Tibial artery (tissue), 4 donors: ENCODE data around the gene CP.
A peak's percentile ranks its signal among the peaks of the same experiment; 100 is the strongest.
"Not testable (repeated sequence)": the region's sequence is repeated elsewhere in the genome, so short reads cannot be mapped to it uniquely, and the experiment has no call there.

Experiments
- DNase-seq, 2 donors: peaks; one replicate each; pipeline ENCODE4 v3.0.0-alpha.2; 2019
- H3K27ac ChIP-seq, 2 donors: fragments of 200-600 bp; sonication (generic) in 1 of 2; 1 replicate in 1 of 2; 2 replicates in 1 of 2; pipeline ENCODE4 v1.5.1; 2018 to 2019; ENCODE audit warnings: mild to moderate bottlenecking in 1 of 2
- H3K27me3 ChIP-seq, 2 donors: fragments of 200-600 bp; sonication (generic) in 1 of 2; one replicate each; pipeline versions ENCODE4 v1.5.1 to v1.6.0; 2016 to 2019
- H3K36me3 ChIP-seq, 3 donors: fragments of 200-600 bp; sonication (generic) in 2 of 3; one replicate each; pipeline ENCODE4 v1.5.1; 2016 to 2019; ENCODE audit warnings: mild to moderate bottlenecking in 2 of 3
- H3K4me1 ChIP-seq, 4 donors: fragments of 200-600 bp; sonication (generic) in 2 of 4; 1 replicate in 3 of 4; 2 replicates in 1 of 4; pipeline ENCODE4 v1.5.1; 2016 to 2019
- H3K4me3 ChIP-seq, 2 donors: fragments of 200-600 bp; sonication (generic) in 1 of 2; 1 replicate in 1 of 2; 2 replicates in 1 of 2; pipeline ENCODE4 v1.5.1; 2018 to 2019; ENCODE audit warnings: mild to moderate bottlenecking in 2 of 2
- H3K9me3 ChIP-seq, 3 donors: fragments of 200-600 bp; sonication (generic) in 1 of 3; one replicate each; pipeline ENCODE4 v1.5.1; 2016 to 2019
- intact Hi-C: fragments of 100-400 bp; cut with DNase I; formaldehyde crosslinking; loops from one replicate; pipeline ENCODE4 v1.15.0; 2023; ENCODE audit warnings: low total_unique reads
- TF ChIP-seq, protein P1 (sequence below), 2 experiments: fragments of 200-600 bp in 1 of 2; fragments of 450-650 bp in 1 of 2; IDR thresholded peaks; one replicate each; pipeline ENCODE4 v1.5.1; 2017 to 2019; ENCODE audit warnings: antibody characterized with exemption in 2 of 2, mild to moderate bottlenecking in 1 of 2, moderate library complexity in 1 of 2

The CP gene

DNA sequence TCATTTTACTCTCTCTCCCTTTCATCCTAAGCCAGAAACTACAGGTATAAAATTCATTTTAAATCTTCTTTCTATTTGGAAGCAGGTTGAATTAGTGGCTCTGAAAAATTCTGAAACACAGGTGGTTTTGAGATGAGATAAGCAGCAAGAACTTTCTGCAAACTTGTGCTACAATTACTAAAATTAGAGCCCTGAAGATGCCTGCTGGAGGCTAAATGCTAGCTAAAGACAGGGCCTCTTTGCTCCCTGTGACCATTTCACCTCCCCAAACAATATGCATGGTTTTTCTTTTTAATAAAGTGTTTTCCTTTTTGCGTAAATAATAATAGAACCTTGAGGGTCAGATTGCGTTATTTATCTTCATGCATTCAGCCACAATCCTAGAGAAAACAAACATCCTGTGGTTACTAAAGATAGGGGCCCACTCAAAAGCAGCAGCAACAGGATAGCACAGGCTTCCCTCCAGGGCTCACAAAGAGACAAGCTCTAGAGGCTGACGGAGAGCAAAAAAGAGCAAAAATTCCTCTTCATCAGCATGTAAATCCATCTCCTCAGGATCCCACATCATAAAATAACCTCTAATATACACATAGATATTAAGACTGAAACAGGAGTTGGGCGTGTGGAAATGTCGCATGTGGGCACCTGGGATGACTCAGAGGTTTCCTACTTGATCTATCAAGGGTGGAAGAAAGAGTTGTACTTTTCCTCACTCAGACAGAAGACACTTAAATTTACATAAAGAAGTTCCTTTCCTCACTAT, 26.5 kb upstream of the CP start:
- H3K36me3 ChIP-seq: no peaks in the 10 kb centered on the region
- no peaks in the 10 kb centered on the region for H3K27me3 ChIP-seq
- intact Hi-C loops: no loop called here
- H3K4me3 ChIP-seq: no peak overlapping the region
- H3K4me1 ChIP-seq: peaks cover 0 to 55% (median 26%) of the 10 kb centered on the region in 4 donors
- peak overlapping the region; percentile 40 to 57 for H3K27ac ChIP-seq
- DNase-seq: no peak
- TF ChIP-seq, protein P1, sequence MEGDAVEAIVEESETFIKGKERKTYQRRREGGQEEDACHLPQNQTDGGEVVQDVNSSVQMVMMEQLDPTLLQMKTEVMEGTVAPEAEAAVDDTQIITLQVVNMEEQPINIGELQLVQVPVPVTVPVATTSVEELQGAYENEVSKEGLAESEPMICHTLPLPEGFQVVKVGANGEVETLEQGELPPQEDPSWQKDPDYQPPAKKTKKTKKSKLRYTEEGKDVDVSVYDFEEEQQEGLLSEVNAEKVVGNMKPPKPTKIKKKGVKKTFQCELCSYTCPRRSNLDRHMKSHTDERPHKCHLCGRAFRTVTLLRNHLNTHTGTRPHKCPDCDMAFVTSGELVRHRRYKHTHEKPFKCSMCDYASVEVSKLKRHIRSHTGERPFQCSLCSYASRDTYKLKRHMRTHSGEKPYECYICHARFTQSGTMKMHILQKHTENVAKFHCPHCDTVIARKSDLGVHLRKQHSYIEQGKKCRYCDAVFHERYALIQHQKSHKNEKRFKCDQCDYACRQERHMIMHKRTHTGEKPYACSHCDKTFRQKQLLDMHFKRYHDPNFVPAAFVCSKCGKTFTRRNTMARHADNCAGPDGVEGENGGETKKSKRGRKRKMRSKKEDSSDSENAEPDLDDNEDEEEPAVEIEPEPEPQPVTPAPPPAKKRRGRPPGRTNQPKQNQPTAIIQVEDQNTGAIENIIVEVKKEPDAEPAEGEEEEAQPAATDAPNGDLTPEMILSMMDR (IDR thresholded peaks at IDR 0.05): no peak
- H3K9me3 ChIP-seq: no peaks in the 10 kb centered on the region

DNA sequence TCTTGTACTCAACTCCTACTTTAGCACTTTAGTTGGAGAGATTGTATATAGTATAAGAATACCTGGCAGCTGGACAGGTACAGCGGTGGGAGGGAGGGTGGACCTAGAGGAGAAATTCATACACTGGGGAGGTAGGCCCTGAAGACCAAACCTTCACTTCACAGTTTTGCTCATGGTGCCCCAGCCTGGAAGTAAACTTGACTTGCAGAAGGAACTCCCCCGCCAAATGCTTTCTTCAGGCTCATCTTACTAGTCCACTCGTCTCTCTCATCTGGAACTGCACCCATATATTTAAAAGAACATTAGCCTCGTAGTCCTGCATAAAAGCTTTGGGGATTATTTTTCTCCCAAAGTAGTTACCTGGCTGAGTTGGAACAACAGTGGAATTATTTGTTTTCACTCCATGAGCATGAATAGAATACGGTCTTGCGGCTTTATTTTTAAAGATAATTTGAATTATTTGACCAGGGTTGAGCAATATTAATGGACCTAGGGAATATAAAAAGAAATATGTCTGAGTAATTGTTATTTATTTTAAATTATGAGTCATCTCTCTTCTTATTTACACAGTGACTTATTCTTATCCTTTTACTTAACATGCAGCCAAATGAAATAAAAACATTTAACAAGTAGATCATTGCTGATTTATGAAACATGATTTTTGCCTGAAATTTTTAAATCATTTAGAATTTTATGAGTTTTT, 25.5 kb upstream of the CP start:
- H3K27ac ChIP-seq: peak overlapping the region; percentile 40 to 57
- H3K27me3 ChIP-seq: no peaks in the 10 kb centered on the region
- H3K36me3 ChIP-seq: no peaks in the 10 kb centered on the region
- H3K9me3 ChIP-seq: no peaks in the 10 kb centered on the region
- DNase-seq: no peak
- TF ChIP-seq, protein P1 (IDR thresholded peaks at IDR 0.05): no peak
- peaks cover 0 to 55% (median 26%) of the 10 kb centered on the region in 4 donors for H3K4me1 ChIP-seq
- no peak overlapping the region for H3K4me3 ChIP-seq
- intact Hi-C loops: no loop called here

DNA sequence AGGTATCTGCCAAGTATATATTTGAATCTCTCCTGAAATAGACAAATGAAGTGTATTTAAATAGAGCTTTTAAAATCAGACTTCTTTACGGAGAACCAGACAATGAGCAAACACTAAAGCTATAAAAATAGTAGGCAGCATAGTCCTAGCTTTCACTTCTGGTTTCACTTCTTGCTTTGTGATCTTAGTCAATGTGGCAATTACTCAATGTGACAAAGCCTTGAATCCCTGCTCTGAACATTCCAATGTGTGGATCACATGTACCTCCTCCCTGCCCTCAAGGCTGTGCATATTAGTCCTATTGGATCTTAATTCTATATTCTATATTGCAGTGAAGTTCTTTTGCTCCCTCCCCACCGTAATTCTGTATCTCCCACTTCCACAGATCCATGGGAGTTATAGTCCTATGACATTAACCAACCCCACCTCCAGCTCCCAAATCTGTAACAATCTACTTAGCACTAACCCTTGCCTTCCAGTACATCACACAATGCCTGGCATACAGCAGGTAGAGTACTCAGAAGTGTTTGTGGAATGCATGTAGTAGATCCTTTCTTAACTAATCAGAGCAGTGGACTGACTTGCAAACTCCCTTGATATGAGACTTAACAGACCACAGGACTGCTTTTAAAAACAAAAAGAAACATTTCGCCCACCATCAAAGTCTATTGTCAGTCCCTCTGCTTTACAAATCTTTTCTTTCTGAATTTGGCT, 24.3 kb upstream of the CP start:
- TF ChIP-seq, protein P1 (IDR thresholded peaks at IDR 0.05): no peak
- DNase-seq: no peak
- no peaks in the 10 kb centered on the region for H3K36me3 ChIP-seq
- peaks cover 0 to 55% (median 26%) of the 10 kb centered on the region in 4 donors for H3K4me1 ChIP-seq
- intact Hi-C loops: no loop called here
- H3K4me3 ChIP-seq: no peak overlapping the region
- no peaks in the 10 kb centered on the region for H3K27me3 ChIP-seq
- peak overlapping the region; percentile 34 to 40 for H3K27ac ChIP-seq
- no peaks in the 10 kb centered on the region for H3K9me3 ChIP-seq

DNA sequence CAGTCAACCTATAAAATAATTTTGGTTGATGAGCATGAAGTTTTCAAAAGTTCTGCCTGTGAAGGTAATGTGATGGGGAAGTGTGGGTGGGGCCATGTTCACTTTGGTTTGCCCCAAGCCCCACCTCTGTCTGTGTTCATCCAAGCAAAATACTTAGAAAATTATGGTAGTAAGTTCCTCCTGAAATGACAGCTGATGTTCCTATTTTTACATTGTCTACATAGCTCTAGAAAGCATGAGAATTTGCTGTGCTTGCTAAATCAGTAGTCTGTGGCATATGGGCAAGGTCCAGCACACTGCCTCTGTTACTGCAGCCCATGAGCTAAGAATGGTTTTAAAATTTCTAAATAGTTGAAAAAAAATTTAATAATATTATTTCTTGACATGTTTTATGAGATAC, 21.9 kb upstream of the CP start:
- intact Hi-C loops: no loop called here
- Histone ChIP-seq H3K4me3 (no peak overlapping the region), H3K36me3 (no peaks in the 10 kb centered on the region), H3K4me1 (peaks cover 0 to 51% (median 26%) of the 10 kb centered on the region in 4 donors), H3K27me3 (no peaks in the 10 kb centered on the region), H3K27ac (no peak overlapping the region), H3K9me3 (no peaks in the 10 kb centered on the region)
- DNase-seq: no peak
- TF ChIP-seq, protein P1 (IDR thresholded peaks at IDR 0.05): no peak

DNA sequence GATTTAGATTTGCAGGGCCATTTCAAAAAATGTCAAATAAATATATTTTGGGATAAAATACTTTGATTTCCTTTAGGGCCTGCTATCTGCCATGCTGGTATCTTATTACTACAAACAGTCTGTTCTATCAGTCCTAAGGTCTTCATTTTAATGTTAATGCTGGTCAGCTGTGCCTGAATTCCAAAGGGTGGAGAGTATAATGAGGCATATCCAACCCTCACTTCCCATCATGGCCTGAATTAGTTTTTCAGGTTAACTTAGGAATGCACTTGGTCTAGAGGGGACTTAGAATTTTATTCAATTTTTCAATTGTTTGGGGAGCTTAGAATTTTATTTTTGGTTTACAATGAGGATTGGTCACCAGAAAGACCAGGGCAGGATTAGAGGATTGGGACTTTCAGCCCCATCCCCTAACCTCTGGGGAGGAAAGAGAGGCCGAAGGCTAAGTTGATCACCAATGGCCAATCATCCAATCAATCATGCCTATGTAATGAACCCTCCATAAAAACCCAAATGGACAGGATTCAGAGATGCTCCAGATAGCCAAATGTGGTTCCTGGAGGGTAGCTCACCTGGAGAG, 17.8 kb upstream of the CP start:
- intact Hi-C loops: no loop called here
- H3K27me3 ChIP-seq: no peaks in the 10 kb centered on the region
- H3K27ac ChIP-seq: no peak overlapping the region
- DNase-seq: no peak
- H3K4me3 ChIP-seq: no peak overlapping the region
- H3K36me3 ChIP-seq: no peaks in the 10 kb centered on the region
- H3K9me3 ChIP-seq: no peaks in the 10 kb centered on the region
- TF ChIP-seq, protein P1 (IDR thresholded peaks at IDR 0.05): no peak
- H3K4me1 ChIP-seq: peaks cover 0 to 30% (median 0%) of the 10 kb centered on the region in 4 donors

DNA sequence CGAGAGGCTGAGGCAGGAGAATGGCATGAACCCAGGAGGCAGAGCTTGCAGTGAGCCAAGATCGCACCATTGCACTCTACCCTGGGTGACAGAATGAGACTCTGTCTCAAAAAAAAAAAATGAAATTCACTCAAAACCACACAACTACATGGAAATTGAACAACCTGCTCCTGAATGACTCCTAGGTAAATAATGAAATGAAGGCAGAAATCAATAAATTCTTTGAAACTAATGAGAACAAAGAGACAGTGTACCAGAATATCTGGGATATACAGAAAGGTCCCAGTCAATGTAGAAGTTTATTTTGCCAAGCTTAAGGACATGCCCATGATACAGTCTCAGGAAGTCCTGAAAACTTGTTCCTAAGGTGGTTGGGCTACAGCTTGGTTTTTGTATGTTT, 16.6 kb upstream of the CP start:
- DNase-seq, H3K27me3 ChIP-seq, intact Hi-C loops, H3K4me3 ChIP-seq, H3K27ac ChIP-seq, H3K36me3 ChIP-seq, H3K9me3 ChIP-seq: not testable (repeated sequence)
- H3K4me1 ChIP-seq: peaks cover 0 to 18% (median 0%) of the 10 kb centered on the region in 4 donors
